SJCRH30 (cell line): ENCODE measurements around the gene SYNJ2. TPM values are rescaled to one million over a fixed set of nuclear protein-coding genes. Genes with fewer than 3 reads are reported as not detected.

Experiments
- DNase-seq, 2 experiments: peaks; one replicate each; pipeline ENCODE4 v3.0.0-alpha.2; 2015 to 2020
- H3K27ac ChIP-seq: fragments of 250-450 bp; sonication (Bioruptor Pico); 2 replicates; pipeline ENCODE4 v1.5.1; 2020; ENCODE audit warnings: mild to moderate bottlenecking, moderate library complexity
- H3K27me3 ChIP-seq: fragments of 250-450 bp; sonication (Bioruptor Pico); 2 replicates; pipeline ENCODE4 v1.5.1; 2020; ENCODE audit warnings: mild to moderate bottlenecking, moderate library complexity
- H3K36me3 ChIP-seq: fragments of 250-450 bp; sonication (Bioruptor Pico); 2 replicates; pipeline ENCODE4 v1.5.1; 2020; ENCODE audit warnings: mild to moderate bottlenecking, moderate library complexity
- H3K4me1 ChIP-seq: fragments of 250-450 bp; sonication (Bioruptor Pico); 2 replicates; pipeline ENCODE4 v1.5.1; 2020; ENCODE audit warnings: mild to moderate bottlenecking, moderate library complexity
- H3K4me3 ChIP-seq: fragments of 250-450 bp; sonication (Bioruptor Pico); 2 replicates; pipeline ENCODE4 v1.5.1; 2020; ENCODE audit warnings: mild to moderate bottlenecking, moderate library complexity
- H3K9me3 ChIP-seq: fragments of 250-450 bp; sonication (Bioruptor Pico); replicated peaks from 2 replicates; pipeline ENCODE4 v1.5.1; 2020; ENCODE audit warnings: mild to moderate bottlenecking, moderate library complexity
- total RNA-seq: library from RNA; depleted of rRNA; stranded (reverse); fragments of >200 nt; shearing (Covaris generic); gene quantifications from 2 replicates; pipeline ENCODE4 v1.2.3, GENCODE V29; 2014

The SYNJ2 gene
- total RNA-seq, 1 experiment from 2014 or later = 33.4 TPM

GRCh38 chr6:158047563-158048323, 66.1 kb downstream of the SYNJ2 start:
- DNase-seq = no peak
- H3K36me3 ChIP-seq = peaks cover 28% of the 10 kb centered on the region

DNA sequence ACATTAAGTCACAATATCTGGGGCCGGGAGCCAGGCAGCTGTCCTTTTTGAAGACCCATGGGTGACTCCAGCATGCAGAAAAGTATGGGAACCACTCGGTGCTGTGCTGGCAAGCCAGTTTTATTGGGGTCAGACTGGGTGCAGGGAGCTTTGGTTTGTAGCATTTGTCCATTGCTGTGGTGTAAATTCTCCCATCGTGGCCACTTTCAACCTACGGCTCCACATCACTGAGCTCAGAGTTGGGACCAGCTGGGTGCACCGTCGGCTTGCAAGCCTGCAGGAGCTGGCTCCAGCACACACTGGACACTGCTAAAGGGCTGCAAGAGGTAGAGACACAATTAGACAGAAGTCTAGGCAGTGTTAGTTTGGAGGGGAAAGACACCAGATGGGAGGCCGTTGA, 66.9 kb downstream of the SYNJ2 start:
- no peak overlapping the region for H3K27ac ChIP-seq
- no peak for DNase-seq
- no peak overlapping the region for H3K4me3 ChIP-seq
- no peaks in the 10 kb centered on the region for H3K9me3 ChIP-seq
- peaks cover 8% of the 10 kb centered on the region; the same call in 1 of the 2 replicates for H3K4me1 ChIP-seq
- peaks cover 25% of the 10 kb centered on the region for H3K36me3 ChIP-seq
- no peaks in the 10 kb centered on the region for H3K27me3 ChIP-seq

More at GRCh38 chr6:158047563-158048323, 66.1 kb downstream of the SYNJ2 start:
- Histone ChIP-seq H3K27me3 (no peaks in the 10 kb centered on the region), H3K9me3 (no peaks in the 10 kb centered on the region), H3K4me3 (no peak overlapping the region), H3K4me1 (peaks cover 8% of the 10 kb centered on the region; the same call in 1 of the 2 replicates), H3K27ac (no peak overlapping the region)

DNA sequence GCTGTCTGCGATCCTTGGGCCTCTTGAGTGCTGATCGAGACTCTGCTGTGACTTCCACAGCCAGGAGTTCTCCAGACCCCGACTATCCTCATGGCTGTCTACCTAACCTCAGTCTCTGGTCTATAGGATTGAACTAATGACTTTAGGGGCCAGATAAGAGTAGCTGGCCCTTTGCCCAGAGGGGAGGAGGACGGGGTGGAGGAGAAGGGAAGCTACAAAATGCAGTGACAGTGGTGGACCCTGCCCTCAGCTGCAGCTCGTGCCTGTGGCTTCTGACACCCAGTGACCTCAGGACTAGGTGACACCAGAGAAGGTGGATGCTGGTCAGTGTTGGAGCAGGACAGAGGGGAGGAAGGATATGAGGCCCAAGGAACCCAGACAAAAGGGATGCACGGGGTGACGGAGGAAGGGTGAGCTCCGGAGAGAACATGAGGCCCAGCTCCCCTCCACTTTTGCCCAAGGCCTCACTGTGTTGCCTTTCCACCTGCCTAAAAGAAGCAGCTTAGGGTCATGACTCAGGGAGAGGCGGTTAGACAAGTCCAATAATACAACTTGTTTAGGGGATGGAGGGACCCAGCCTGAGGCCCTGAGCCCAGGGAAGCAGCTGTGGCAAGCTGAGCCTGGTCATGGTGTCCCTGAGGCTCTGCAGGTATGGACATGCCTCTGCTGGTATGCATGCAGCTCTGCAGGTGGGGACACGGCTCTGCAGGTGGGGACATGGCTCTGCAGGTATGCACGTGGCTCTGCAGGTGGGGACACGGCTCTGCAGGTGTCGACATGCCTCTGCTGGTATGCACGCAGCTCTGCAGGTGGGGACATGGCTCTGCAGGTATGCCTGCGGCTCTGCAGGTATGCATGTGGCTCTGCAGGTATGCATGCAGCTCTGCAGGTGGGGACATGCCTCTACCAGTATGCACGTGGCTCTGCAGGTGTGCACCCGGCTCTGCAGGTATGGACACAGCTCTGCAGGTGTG, 67.7 kb downstream of the SYNJ2 start:
- H3K4me1 ChIP-seq = peaks cover 8% of the 10 kb centered on the region; the same call in 1 of the 2 replicates
- H3K4me3 ChIP-seq = no peak overlapping the region
- no peaks in the 10 kb centered on the region for H3K27me3 ChIP-seq
- no peak for DNase-seq
- no peaks in the 10 kb centered on the region for H3K9me3 ChIP-seq
- H3K27ac ChIP-seq = no peak overlapping the region
- H3K36me3 ChIP-seq = peaks cover 27% of the 10 kb centered on the region

DNA sequence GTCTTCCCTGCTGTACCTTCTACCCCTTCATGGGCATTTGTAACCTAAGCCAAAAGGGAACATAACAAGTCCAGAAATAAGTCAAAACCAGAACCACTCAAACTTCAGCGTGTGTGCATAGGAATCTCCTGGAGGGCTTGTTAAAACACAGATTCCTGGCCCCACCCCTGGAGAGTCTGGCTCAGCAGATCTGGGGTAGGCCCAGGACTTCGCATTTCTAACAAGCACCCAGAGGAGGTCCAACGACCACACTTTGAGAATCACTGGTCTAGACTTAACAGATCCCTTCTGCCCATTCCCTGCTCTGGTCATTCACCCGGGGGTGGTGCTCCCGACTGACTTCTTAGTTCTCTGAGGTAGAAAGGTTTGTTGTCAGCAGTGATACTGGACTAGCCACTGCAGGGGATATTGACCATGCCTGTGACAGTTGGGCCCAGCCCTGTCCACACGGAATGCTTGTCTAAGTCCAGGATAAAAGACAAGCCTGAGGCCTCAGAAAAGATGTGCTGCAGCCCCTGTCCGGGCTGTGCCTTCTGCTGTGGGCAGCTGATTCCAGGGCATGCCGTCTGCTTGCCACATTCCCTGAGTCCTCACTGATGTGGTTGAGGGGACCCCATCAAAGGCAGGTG, 68.6 kb downstream of the SYNJ2 start:
- peaks cover 8% of the 10 kb centered on the region; the same call in 1 of the 2 replicates for H3K4me1 ChIP-seq
- H3K27ac ChIP-seq = no peak overlapping the region
- no peak overlapping the region for H3K4me3 ChIP-seq
- no peaks in the 10 kb centered on the region for H3K9me3 ChIP-seq
- no peak for DNase-seq
- peaks cover 28% of the 10 kb centered on the region for H3K36me3 ChIP-seq
- no peaks in the 10 kb centered on the region for H3K27me3 ChIP-seq

- no peaks in the 10 kb centered on the region for H3K27me3 ChIP-seq
- H3K4me1 ChIP-seq = peaks cover 4% of the 10 kb centered on the region; the same call in 1 of the 2 replicates
- H3K9me3 ChIP-seq = no peaks in the 10 kb centered on the region
- H3K4me3 ChIP-seq = no peak overlapping the region
- peaks cover 31% of the 10 kb centered on the region for H3K36me3 ChIP-seq
- DNase-seq = no peak
- H3K27ac ChIP-seq = no peak overlapping the region
Observed at GRCh38 chr6:158050955-158051354, 69.3 kb downstream of the SYNJ2 start.

DNA sequence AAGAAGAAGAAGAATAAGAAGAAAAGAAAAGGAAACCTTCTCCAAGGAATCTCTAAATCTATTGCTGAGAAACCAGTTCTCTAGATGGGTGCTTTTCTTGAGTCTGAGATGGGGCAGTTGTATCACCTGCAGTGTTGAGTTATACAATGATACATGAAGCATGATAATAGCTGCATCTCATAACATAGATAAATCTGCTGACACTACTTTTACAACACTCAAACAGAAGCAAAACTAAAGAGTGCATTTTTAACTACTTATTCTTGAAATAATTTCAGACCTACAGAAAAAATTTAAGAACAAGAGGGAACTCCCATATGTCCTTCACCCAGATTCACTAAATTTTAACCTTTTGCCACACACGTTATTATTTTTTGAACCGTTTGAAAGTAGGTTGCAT, 70.3 kb downstream of the SYNJ2 start:
- H3K27me3 ChIP-seq = no peaks in the 10 kb centered on the region
- no peaks in the 10 kb centered on the region for H3K4me1 ChIP-seq
- no peak for DNase-seq
- no peak overlapping the region for H3K27ac ChIP-seq
- H3K9me3 ChIP-seq = no peaks in the 10 kb centered on the region
- H3K36me3 ChIP-seq = peaks cover 25% of the 10 kb centered on the region
- H3K4me3 ChIP-seq = no peak overlapping the region

- no peaks in the 10 kb centered on the region for H3K27me3 ChIP-seq
- no peaks in the 10 kb centered on the region for H3K9me3 ChIP-seq
- H3K27ac ChIP-seq = no peak overlapping the region
- no peaks in the 10 kb centered on the region for H3K4me1 ChIP-seq
- no peak overlapping the region for H3K4me3 ChIP-seq
- no peak for DNase-seq
- H3K36me3 ChIP-seq = peaks cover 17% of the 10 kb centered on the region
Observed at GRCh38 chr6:158053377-158054313, 72.0 kb downstream of the SYNJ2 start.

- DNase-seq = no peak
Observed at GRCh38 chr6:158056355-158056754, 74.7 kb downstream of the SYNJ2 start.

GRCh38 chr6:158056804-158057203, 75.1 kb downstream of the SYNJ2 start:
- no peak overlapping the region for H3K27ac ChIP-seq
- no peaks in the 10 kb centered on the region for H3K4me1 ChIP-seq
- H3K9me3 ChIP-seq = no peaks in the 10 kb centered on the region
- H3K4me3 ChIP-seq = no peak overlapping the region
- no peaks in the 10 kb centered on the region for H3K27me3 ChIP-seq
- peaks cover 30% of the 10 kb centered on the region for H3K36me3 ChIP-seq
- DNase-seq = no peak

More at GRCh38 chr6:158056355-158056754, 74.7 kb downstream of the SYNJ2 start:
- Histone ChIP-seq H3K4me3 (no peak overlapping the region), H3K36me3 (peaks cover 27% of the 10 kb centered on the region), H3K27me3 (no peaks in the 10 kb centered on the region), H3K4me1 (no peaks in the 10 kb centered on the region), H3K27ac (no peak overlapping the region), H3K9me3 (no peaks in the 10 kb centered on the region)

- Histone ChIP-seq H3K4me3 (no peak overlapping the region), H3K27ac (no peak overlapping the region), H3K9me3 (no peaks in the 10 kb centered on the region), H3K27me3 (no peaks in the 10 kb centered on the region), H3K4me1 (no peaks in the 10 kb centered on the region), H3K36me3 (peaks cover 36% of the 10 kb centered on the region)
- no peak for DNase-seq
Observed at GRCh38 chr6:158057213-158057987, 75.7 kb downstream of the SYNJ2 start.

- Histone ChIP-seq H3K27me3 (no peaks in the 10 kb centered on the region), H3K4me1 (no peaks in the 10 kb centered on the region), H3K4me3 (no peak overlapping the region), H3K36me3 (peaks cover 44% of the 10 kb centered on the region), H3K9me3 (no peaks in the 10 kb centered on the region), H3K27ac (no peak overlapping the region)
- no peak for DNase-seq
Observed at GRCh38 chr6:158058171-158058651, 76.5 kb downstream of the SYNJ2 start.

DNA sequence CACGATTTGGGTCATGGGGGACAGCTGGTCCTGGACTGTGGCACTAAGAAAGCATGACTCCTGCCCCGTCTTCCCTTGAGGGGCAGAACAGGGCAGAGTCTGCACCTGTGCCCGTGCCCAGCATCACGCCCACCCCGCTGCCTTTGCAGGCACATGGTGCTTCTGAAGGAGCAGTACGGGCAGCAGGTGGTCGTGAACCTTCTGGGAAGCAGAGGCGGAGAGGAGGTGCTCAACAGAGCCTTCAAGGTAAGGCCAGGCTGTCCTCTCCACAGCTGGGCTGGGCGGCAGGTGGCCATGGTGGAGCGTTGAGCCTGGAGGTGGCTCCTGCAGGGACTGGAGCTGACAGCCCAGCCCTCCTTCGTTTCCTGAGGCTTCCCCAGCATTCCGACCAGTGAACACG, 77.4 kb downstream of the SYNJ2 start:
- H3K4me1 ChIP-seq = no peaks in the 10 kb centered on the region
- no peaks in the 10 kb centered on the region for H3K27me3 ChIP-seq
- H3K9me3 ChIP-seq = no peaks in the 10 kb centered on the region
- H3K27ac ChIP-seq = no peak overlapping the region
- H3K36me3 ChIP-seq = peaks cover 47% of the 10 kb centered on the region
- no peak for DNase-seq
- H3K4me3 ChIP-seq = no peak overlapping the region
